NCI-H1436 (cell line): ENCODE results near the gene MICA.
"Not testable (repeated sequence)": the region's sequence is repeated elsewhere in the genome, so short reads cannot be mapped to it uniquely, and the experiment has no call there.

Experiments
- DNase-seq: peaks from one replicate; lab custom pipeline; 2025; lab: John Stamatoyannopoulos, UW

The MICA gene

DNA sequence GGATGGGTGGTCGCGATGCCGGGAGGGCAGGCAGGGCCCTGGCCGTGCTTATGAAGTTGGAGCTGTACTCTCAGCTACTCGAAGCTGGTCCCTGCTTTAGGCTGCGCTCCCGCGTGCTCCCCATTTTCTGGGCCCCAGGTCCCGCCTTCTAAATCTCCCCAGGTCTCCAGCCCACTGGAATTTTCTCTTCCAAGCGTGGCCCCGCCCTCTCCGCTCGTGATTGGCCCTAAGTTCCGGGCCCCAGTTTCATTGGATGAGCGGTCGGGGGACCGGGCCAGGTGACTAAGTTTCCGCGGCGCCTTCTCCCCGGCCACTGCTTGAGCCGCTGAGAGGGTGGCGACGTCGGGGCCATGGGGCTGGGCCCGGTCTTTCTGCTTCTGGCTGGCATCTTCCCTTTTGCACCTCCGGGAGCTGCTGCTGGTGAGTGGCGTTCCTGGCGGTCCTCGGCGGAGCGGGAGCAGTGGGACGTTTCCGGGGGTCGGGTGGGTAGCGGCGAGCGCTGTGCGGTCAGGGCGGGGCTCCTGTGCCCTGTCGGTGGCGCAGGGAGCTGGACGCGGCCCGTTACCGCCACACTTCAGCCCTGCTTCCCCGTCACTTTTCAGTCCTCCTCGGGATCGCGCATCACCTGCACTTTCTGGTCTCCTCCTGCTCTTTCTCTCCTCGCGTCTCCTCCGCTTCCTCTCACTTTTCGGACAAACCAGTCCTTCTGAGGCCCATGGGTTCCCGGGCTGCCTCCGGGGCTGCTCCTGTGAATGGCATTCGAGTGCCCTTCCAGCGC, at the start of gene MICA:
MICA (plus strand) TSS at position 313 of the 778 bp plus-strand sequence; CDS start at position 351, 38 bp downstream.
- no peak for DNase-seq

- no peak for DNase-seq
These were observed 49.1 kb upstream of the MICA start for GRCh38 chr6:31354158-31354863.

GRCh38 chr6:31354864-31355582, 48.4 kb upstream of the MICA start:
- DNase-seq, result no peak

DNA sequence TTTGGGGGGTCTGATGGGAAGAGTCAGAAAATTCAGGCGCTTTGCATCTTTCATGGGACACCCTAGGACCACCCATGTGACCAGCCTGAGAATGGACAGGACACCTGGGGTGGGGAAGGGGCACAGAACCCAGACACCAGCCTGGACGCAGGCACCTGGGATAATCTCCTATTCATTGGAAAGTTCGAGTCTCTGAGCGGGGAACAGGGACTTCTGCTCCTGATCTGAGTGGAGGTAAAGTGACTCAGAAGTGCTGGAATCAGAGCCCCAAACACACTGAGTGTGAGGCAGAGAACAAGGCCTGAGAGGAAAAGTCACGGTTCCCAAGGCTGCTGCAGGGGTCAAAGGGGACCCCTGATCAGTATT, 47.8 kb upstream of the MICA start:
- no peak for DNase-seq

GRCh38 chr6:31356216-31356945, 47.0 kb upstream of the MICA start:
- DNase-seq, result no peak

DNA sequence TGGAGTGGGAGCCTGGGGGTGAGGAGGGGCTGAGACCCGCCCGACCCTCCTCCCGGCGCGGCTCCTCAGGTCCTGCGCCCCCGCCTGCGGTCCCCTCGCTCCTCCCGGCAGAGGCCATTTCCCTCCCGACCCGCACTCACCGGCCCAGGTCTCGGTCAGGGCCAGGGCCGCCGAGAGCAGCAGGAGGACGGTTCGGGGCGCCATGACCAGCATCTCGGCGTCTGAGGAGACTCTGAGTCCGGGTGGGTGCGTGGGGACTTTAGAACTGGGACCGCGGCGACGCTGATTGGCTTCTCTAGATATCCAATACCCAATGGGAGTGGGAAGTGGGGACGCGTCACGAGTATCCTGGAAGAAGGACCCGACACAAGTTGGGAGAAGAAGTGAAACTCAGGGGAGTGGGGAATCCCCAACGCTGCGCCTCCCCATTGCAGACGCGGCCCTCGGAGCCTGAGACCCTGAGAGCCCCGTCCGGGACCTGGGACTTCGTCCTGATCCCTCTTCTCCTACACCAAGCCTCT, 46.4 kb upstream of the MICA start, which contains the start of gene HLA-B:
HLA-B (minus strand) TSS at position 234 of the 521 bp plus-strand sequence; CDS start at position 213, 21 bp downstream.
- peak; percentile 37 for DNase-seq

GRCh38 chr6:31357886-31358285, 45.5 kb upstream of the MICA start:
- no peak for DNase-seq

- DNase-seq, result no peak
These were observed 45.1 kb upstream of the MICA start for GRCh38 chr6:31358302-31358701.

DNA sequence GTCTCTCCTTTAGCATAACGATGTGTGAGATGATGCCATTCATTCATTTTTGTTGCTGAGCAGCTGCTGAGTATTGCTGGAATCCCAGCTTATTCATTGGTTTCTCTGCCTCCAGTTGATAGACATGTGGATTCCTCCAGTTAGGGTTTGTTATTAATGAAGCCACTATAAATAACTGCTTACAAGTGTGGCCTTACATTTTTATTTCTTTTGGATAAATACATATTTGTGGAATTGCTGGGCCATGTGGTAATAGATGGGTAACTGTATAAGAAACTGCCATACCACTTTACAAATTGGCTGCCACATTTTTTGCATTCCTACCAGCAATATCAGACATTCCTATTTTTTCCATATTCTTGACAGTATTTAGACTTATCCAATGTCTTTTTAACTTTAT, 43.8 kb upstream of the MICA start:
- no peak for DNase-seq

DNA sequence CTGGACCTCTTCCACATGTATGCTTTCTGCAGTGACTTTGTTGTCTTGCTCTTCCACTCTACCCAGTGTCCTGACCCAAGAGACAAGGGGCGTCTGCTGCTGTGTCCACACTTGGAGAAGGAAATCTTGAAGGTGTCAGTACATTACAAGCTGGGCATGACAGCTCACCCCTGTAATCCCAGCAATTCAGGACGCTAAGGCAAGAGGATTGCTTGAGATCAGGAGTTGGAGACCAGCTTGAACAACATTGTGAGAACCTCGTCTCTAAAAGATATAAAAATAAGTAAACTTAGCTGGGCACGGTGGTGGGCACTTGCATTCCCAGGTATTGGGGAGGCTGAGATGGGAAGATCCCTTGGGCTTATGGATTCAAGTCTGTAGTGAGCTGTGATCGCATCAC, 40.6 kb upstream of the MICA start:
- DNase-seq, result no peak

DNA sequence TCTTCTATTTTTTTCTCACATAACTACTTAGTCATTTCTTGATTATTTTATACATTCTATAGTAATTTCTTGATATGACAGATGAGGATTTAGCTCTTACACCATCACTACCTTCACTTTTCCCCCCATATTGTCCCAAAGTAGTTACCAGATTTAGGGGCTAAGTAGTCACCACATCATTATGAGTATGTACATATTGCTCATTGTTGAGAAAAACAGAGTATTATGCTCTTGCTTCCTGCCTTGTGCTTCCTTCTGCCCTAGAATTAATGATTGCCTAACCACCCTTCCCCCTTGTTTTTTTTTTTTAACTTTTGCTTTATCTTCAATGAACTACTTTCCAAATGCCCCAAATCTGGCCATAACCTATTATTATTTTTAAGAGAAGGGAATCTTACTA, 39.6 kb upstream of the MICA start:
- no peak for DNase-seq

GRCh38 chr6:31365864-31366263, 37.5 kb upstream of the MICA start:
- DNase-seq, result no peak

DNA sequence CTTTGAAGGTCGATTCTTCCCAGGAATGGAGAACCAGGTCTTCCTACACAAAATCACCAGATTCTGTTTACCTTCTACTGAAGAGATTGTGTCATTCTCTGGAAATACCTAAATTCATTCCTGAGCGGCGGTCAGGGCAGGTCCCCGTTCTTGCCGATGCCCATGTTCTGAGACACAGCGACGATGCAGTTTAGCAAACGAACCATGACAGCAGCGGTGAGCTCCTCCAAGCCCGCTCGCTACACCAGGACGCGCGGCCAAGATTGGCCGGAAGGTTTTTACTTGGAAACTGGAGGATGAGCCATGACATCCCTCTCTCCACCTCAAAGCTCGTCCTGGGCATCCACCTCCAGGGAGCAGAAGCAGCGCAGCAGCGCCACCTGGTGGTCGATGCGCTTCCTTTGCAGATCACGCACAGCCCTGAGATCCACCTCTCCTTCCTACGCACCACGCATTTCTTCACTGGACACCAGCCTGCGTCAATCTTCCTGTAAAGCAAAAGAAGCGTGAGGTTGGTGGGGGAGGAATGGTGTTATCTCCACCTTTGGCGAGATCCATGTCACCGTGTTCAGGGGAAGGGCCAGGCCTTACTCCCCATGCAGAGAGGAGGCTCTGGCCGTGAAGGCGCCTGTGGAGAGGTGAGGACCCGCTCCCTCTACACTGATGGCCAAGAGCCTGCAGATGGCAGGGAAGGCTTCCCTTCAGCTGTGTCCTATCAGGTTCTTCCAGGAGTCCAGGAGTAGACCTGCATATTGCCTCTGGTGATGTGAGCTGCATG, 36.5 kb upstream of the MICA start:
- peak; percentile 67 for DNase-seq

- DNase-seq, result no peak
These were observed 34.9 kb upstream of the MICA start for GRCh38 chr6:31368461-31368860.

DNA sequence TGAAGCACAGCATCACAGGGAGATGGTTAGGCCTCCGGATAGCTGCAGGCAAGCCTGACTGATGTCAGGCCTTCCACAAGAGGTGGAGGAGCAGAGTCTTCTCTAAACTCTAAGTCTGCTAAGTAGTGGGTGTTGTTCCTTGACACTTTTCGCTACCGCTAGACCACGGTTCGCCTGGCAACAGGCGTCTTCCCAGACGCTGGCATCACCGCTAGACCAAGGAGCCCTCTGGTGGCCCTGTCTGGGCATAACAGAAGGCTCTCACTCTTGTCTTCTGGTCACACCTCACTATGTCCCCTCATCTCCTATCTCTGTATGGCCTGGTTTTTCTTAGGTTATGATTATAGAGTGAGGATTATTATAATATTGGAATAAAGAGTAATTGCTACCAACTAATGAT, 29.3 kb upstream of the MICA start:
- not testable (repeated sequence) for DNase-seq

DNA sequence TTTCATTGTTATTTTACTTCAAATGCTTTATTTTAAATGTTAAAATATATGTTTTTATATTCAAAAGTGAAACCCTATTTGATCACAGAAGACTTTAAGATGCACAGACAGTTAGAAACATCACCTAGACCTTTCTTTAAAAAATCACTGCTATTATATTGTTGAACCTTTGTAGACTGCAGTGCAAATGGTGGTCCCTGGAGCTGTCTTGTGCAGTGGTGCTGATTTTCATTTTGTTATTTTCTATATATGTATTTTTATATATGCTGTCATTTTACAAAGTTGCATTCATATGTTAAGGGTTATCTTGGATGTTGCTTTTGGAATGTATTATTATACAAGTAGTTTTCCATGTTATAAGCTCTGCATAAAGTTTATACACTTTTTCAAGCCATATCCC, 27.7 kb upstream of the MICA start:
- no peak for DNase-seq

- no peak for DNase-seq
These were observed 26.4 kb upstream of the MICA start for GRCh38 chr6:31377029-31377428.

- no peak for DNase-seq
These were observed 25.2 kb upstream of the MICA start for GRCh38 chr6:31378062-31378720.

DNA sequence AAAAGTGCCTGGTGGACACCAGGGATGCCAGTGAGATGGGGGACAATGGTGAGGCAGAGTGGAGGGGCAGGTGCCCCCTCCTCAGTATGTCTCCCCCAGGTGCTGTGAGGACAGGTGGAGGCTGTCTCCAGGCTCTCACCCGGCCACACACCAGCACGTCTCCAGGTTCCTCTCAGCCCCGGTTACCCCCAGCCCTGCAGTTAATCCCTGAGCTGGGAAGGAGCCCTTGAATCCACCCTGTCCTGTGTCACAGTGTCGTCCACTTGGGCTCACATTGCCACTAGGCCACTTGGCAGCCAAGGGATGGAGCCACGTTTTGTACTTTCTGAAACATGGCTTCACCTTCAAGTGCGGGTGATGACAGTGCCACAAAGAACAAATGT, 24.7 kb upstream of the MICA start:
- DNase-seq, result no peak

DNA sequence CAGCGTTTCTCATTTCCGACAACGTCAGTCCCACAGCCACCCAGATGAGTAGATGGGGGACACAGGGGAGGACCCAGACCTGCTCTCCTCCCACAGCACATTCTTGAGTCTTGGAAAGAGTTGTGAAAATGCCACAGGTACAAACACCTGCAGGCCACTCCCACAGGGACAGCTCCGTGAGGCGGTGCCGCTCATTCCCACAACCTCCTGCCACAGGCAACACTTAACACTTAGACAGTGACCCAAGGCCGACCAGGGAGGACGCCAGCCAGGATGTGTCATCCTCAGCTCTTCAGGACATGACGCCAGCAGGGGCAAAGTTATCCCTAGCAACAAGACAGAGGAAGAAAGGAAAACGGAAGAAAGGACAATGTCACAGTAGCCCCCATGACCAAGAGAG, 23.5 kb upstream of the MICA start:
- no peak for DNase-seq

GRCh38 chr6:31381666-31382065, 21.7 kb upstream of the MICA start:
- no peak for DNase-seq
